Fibroblast of mammary gland (primary cell): Measurements from ENCODE around the gene EXOC4.
"Not testable (repeated sequence)": the region's sequence is repeated elsewhere in the genome, so short reads cannot be mapped to it uniquely, and the experiment has no call there.

Experiments
- DNase-seq: peaks from one replicate; pipeline ENCODE4 v3.0.0-alpha.2; 2010; ENCODE audit warnings: low read depth
- H3K4me3 ChIP-seq: 2 replicates; pipeline ENCODE4 v1.5.1; 2011; ENCODE audit warnings: low read depth, mild to moderate bottlenecking, low read length, moderate library complexity; ENCODE audit not compliant: control insufficient read depth
- CTCF ChIP-seq: conservative IDR thresholded peaks from 2 replicates; pipeline ENCODE4 v1.5.1; 2011; ENCODE audit warnings: low read depth, low read length, inconsistent platforms; ENCODE audit not compliant: control insufficient read depth, insufficient read depth

Gene EXOC4

GRCh38 chr7:133638857-133639256 is 386.0 kb downstream of the EXOC4 start:
- no peak for DNase-seq
- no peak for TF ChIP-seq CTCF
- H3K4me3 ChIP-seq, result no peak overlapping the region

- H3K4me3 ChIP-seq, result no peak overlapping the region
- TF ChIP-seq CTCF, result no peak
- DNase-seq, result no peak
Measured at GRCh38 chr7:133641436-133641835, 388.6 kb downstream of the EXOC4 start.

GRCh38 chr7:133642907-133643306 is 390.0 kb downstream of the EXOC4 start:
- no peak for TF ChIP-seq CTCF
- no peak for DNase-seq
- no peak overlapping the region for H3K4me3 ChIP-seq

GRCh38 chr7:133643652-133644051 is 390.8 kb downstream of the EXOC4 start:
- DNase-seq, H3K4me3 ChIP-seq: not testable (repeated sequence)

GRCh38 chr7:133645884-133646391 is 393.1 kb downstream of the EXOC4 start:
- H3K4me3 ChIP-seq, result no peak overlapping the region
- peak; percentile 44 for DNase-seq
- no peak for TF ChIP-seq CTCF

- no peak overlapping the region for H3K4me3 ChIP-seq
- TF ChIP-seq CTCF, result no peak
- no peak for DNase-seq
Measured at GRCh38 chr7:133646472-133647315, 393.8 kb downstream of the EXOC4 start.

GRCh38 chr7:133649593-133649992 is 396.7 kb downstream of the EXOC4 start:
- H3K4me3 ChIP-seq, result no peak overlapping the region
- DNase-seq, result no peak
- no peak for TF ChIP-seq CTCF
